ENCODE measurements around the gene CRLF1. TPM values are rescaled to one million over a fixed set of nuclear protein-coding genes. Genes with fewer than 3 reads are reported as not detected.

CRLF1 gene
- total RNA-seq, 1 donor from 2014 or later, result 55.3 TPM

DNA sequence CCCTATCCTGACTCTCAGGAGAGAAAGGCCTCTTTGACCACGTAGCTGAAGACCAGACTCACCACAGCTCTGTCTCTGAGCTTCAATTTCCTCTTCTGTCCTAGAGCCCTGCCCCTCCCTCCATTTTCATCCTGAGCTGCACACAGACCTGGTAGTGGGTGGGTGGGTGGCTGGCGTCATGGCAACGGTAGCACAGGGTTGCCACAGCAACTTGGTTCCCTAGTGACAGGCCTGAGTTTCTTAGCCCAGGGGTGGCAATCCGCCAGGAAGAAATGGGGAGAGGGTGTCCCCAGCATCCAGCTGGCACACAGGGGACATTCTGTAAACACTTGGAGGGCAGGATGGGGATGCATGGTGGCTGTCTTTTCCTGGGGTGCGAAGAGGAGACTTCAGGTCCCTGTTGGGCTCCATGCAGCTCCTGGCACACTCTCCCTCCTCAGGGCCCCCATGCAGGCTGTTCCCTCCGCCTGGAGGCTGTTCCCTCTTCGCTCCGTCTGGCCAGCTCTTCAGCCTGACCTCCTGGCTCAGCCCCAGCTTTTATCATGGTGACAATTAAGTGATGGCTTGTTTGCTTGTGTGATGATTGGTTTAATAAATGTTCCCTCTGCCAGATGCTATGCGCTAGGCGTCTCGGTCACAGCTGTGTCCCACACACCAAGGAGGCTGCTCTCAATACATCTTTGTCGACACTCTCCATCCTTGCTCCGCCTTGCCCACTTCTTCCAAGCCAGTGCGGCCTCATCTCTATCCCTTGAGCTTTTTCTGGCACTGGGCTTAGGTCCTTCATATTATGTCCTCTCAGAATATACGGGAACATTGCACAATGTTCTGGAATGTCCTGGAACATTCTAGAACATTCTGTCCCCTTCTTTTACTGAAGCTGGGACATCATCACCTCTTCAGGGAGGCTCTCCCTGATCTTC, 22.8 kb upstream of the CRLF1 start:
- TF ChIP-seq, protein P1, sequence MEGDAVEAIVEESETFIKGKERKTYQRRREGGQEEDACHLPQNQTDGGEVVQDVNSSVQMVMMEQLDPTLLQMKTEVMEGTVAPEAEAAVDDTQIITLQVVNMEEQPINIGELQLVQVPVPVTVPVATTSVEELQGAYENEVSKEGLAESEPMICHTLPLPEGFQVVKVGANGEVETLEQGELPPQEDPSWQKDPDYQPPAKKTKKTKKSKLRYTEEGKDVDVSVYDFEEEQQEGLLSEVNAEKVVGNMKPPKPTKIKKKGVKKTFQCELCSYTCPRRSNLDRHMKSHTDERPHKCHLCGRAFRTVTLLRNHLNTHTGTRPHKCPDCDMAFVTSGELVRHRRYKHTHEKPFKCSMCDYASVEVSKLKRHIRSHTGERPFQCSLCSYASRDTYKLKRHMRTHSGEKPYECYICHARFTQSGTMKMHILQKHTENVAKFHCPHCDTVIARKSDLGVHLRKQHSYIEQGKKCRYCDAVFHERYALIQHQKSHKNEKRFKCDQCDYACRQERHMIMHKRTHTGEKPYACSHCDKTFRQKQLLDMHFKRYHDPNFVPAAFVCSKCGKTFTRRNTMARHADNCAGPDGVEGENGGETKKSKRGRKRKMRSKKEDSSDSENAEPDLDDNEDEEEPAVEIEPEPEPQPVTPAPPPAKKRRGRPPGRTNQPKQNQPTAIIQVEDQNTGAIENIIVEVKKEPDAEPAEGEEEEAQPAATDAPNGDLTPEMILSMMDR (IDR thresholded peaks at IDR 0.05; ENCODE audit: partially characterized antibody, unreplicated experiment), result no peak

DNA sequence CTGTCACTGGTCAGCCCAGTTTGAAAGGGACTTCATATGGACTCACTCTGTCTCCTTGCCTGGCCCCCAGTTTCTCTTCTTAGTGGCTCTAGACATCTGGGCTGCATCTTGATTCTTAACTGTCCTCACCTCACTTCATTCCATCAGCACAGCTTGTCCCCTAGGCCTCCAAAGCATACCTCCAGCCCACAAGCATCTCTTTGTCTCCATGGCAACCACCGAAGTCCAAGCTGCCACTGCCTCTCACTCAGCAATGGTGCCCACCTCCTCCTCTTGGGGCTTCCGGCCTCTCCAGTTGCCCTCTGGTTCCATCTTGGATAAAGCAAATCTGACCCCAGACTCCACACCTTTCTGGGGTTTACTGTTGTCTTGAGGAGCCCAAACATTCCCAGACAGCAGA, 20.3 kb upstream of the CRLF1 start:
- Mint-ChIP-seq H3K4me1 (ENCODE audit: low read depth, unreplicated experiment) (peaks cover 7% of the 10 kb centered on the region), H3K27me3 (ENCODE audit: unreplicated experiment) (no peaks in the 10 kb centered on the region), H3K9me3 (ENCODE audit: unreplicated experiment) (peaks cover 10% of the 10 kb centered on the region), H3K4me3 (ENCODE audit: unreplicated experiment) (peak overlapping the region; percentile 46), H3K36me3 (ENCODE audit: unreplicated experiment) (no peaks in the 10 kb centered on the region), H3K27ac (ENCODE audit: unreplicated experiment) (no peak overlapping the region)
- TF ChIP-seq, protein P1 (IDR thresholded peaks at IDR 0.05; ENCODE audit: partially characterized antibody, unreplicated experiment), result no peak
- no peak for DNase-seq

More for the DNA sequence above, 22.8 kb upstream of the CRLF1 start:
- peaks cover 7% of the 10 kb centered on the region for H3K27me3 Mint-ChIP-seq (ENCODE audit: unreplicated experiment)
- peak overlapping the region; percentile 46 for H3K27ac Mint-ChIP-seq (ENCODE audit: unreplicated experiment)
- no peak for DNase-seq
- H3K4me1 Mint-ChIP-seq (ENCODE audit: low read depth, unreplicated experiment), result peaks cover 15% of the 10 kb centered on the region
- no peaks in the 10 kb centered on the region for H3K36me3 Mint-ChIP-seq (ENCODE audit: unreplicated experiment)
- H3K9me3 Mint-ChIP-seq (ENCODE audit: unreplicated experiment), result peaks cover 20% of the 10 kb centered on the region
- H3K4me3 Mint-ChIP-seq (ENCODE audit: unreplicated experiment), result no peak overlapping the region

DNA sequence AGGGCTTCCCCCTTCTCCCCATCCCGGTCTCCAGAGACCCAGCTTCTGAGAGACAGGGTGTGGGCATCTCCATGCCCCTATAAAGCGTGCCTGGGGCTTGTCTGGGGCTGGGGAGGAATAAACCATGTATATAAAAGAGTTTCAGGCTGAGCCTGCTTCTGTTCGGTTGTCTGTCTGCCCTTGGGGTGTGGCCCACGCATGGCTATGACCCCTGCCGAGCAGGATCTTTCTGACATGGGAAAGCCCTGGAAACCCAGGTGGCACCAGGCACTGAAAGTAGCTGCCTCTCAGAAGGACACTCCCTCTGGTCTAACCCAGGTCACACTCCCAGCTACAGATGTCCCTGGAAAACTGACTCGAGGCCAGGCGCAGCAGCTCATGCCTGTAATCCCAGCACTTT, 14.3 kb upstream of the CRLF1 start:
- H3K4me1 Mint-ChIP-seq (ENCODE audit: low read depth, unreplicated experiment), result no peaks in the 10 kb centered on the region
- no peak overlapping the region for H3K27ac Mint-ChIP-seq (ENCODE audit: unreplicated experiment)
- no peak for DNase-seq
- TF ChIP-seq, protein P1 (IDR thresholded peaks at IDR 0.05; ENCODE audit: partially characterized antibody, unreplicated experiment), result no peak
- peaks cover 1% of the 10 kb centered on the region for H3K9me3 Mint-ChIP-seq (ENCODE audit: unreplicated experiment)
- H3K27me3 Mint-ChIP-seq (ENCODE audit: unreplicated experiment), result no peaks in the 10 kb centered on the region
- no peak overlapping the region for H3K4me3 Mint-ChIP-seq (ENCODE audit: unreplicated experiment)
- H3K36me3 Mint-ChIP-seq (ENCODE audit: unreplicated experiment), result peaks cover 8% of the 10 kb centered on the region

DNA sequence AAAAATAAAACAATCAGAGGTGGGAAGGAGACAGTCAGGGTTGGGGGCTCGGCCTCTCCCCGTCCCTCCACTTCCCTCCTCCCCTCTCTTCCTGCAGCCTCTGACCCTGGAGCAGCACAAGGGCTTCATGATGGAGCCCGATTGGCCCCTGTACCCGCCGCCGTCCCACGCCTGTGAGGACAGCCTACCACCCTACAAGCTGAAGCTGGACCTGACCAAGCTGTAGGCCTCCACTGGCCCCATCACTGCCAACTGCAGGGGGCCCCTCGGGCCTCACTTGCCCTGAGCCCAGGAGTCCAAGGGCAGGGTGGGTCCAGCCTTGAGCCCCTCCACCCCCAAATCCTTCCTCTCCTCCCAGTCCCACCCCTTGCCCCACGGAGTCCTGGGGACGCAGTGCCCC, 13.7 kb upstream of the CRLF1 start:
- Mint-ChIP-seq H3K4me1 (ENCODE audit: low read depth, unreplicated experiment) (no peaks in the 10 kb centered on the region), H3K27ac (ENCODE audit: unreplicated experiment) (no peak overlapping the region), H3K27me3 (ENCODE audit: unreplicated experiment) (peaks cover under 1% of the 10 kb centered on the region), H3K9me3 (ENCODE audit: unreplicated experiment) (peaks cover 1% of the 10 kb centered on the region), H3K36me3 (ENCODE audit: unreplicated experiment) (peaks cover 9% of the 10 kb centered on the region), H3K4me3 (ENCODE audit: unreplicated experiment) (no peak overlapping the region)
- DNase-seq, result no peak
- TF ChIP-seq, protein P1 (IDR thresholded peaks at IDR 0.05; ENCODE audit: partially characterized antibody, unreplicated experiment), result no peak

DNA sequence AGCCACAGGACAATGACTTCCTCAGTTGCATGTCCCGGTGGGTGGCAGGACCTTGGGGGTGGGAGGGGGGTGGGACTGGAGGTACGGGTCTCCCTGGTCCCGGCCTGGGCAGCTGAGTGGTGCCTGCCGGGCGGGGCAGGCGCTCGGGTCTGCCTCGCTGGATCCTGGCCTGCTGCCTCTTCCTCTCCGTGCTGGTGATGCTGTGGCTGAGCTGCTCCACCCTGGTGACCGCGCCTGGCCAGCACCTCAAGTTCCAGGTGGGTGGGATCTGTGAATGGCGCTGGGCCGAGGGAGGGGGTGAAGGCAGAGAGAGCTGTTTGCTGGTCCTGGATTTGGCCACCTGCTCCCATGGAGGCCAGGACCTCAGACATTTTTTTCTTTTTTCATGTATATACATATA, 11.6 kb upstream of the CRLF1 start:
- H3K36me3 Mint-ChIP-seq (ENCODE audit: unreplicated experiment), result peaks cover 12% of the 10 kb centered on the region
- peaks cover 9% of the 10 kb centered on the region for H3K27me3 Mint-ChIP-seq (ENCODE audit: unreplicated experiment)
- H3K27ac Mint-ChIP-seq (ENCODE audit: unreplicated experiment), result no peak overlapping the region
- TF ChIP-seq, protein P1 (IDR thresholded peaks at IDR 0.05; ENCODE audit: partially characterized antibody, unreplicated experiment), result no peak
- no peak for DNase-seq
- H3K9me3 Mint-ChIP-seq (ENCODE audit: unreplicated experiment), result peaks cover 1% of the 10 kb centered on the region
- no peak overlapping the region for H3K4me3 Mint-ChIP-seq (ENCODE audit: unreplicated experiment)
- no peaks in the 10 kb centered on the region for H3K4me1 Mint-ChIP-seq (ENCODE audit: low read depth, unreplicated experiment)

All from glutamatergic neuron (in vitro differentiated cells).